DMS 273 treated with DMSO at 0.1 percent for 48 hours (cell line): ENCODE data around the gene SATB1.

Source experiments
- DNase-seq: peaks from one replicate; lab custom pipeline; 2025; lab: John Stamatoyannopoulos, UW

SATB1 gene

GRCh38 chr3:18431266-18431665, 6.1 kb upstream of the SATB1 start:
- DNase-seq: no peak

DNA sequence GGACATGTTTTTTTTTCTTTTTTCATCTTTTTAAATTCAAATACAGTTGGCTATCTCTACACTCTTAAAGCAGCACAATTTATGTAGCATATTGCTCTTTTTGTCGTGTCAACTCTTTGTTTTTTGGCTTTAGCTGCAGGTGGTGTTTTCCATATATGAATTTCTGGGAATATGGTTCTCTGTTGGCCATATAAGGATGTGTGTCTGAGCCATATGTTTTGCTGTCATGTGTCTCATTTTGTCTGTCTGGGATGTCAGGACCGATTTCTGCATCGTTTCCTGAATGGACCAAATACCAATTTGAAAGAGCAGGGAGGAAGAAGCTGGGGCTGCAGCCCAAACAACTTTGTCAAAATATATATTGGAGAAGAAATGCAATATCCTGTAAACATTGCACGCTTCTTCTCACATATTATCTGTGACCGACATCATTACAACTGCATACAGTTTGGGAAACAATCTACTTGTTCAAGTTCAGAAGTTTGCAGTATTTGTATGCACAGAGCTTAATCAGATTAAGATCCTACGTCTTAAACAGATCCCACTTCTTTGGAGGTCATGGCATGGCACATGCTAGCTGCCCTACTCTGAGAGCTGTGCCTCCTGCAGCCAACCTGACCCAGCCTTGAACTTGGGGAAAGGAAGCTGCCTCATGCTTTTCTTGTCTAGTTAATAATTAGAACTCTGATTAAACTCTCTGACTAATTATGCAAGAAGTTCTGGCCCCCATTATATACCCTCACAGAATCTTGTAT, 4.0 kb upstream of the SATB1 start:
- DNase-seq: no peak

- DNase-seq: no peak
Measured at GRCh38 chr3:18428036-18428435, 2.9 kb upstream of the SATB1 start.

- no peak for DNase-seq
Measured at GRCh38 chr3:18426597-18427193, 1.6 kb upstream of the SATB1 start.

DNA sequence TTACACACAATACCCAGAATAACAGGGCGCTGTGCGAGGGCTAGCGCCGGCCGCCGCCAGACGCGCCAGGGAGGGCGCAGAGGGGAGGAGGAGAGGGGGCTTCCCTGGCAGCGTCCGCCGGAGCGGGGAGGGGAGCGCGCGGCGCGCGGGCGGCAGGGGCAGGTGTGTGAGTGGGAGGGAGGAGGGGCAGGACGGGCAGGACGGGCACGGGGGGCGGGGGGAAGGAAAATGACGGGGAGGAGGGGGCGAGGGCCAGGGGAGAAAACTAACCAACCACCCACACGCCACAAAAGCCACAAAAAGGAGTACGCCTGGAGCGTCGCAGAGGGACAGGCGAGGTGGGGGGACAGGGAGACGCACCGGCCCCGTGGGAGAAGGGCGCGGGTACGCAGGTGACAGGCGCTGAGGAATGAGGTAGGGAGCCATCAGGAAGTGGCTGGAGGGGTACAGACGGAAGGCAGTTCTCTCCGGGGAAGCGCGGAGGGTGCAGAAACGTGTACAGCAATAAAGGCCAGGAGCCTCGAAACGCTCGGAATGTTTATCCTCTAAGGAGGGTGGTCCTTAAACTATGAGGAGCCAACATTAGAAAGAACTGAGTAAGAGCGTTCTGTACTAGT, 610 bp upstream of the SATB1 start:
- no peak for DNase-seq

DNA sequence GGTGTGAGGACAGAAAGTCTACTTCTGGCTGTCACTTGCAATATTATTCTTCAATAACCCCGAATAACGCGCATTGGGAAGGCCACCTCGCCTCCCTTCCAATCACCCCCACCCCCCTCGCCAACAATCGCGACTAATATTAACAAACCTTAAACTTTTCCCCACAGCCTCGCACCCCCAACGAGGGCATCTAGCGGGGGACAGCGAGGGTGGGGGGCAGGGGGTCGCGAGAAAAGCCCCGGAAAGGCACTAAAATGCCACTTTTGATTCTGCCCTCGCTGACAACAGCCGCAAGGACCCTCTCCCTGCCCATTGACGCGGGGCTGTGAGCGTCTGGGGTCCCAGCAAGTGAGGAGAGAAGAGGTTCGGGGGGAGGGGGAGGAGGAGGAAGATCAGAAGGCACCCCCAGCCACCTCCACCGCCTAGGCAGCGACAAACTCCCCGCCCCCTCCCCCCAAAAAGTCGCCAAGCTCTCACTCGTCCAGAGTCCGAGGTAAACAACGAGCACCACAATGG, 868 bp downstream of the SATB1 start:
- DNase-seq: no peak

DNA sequence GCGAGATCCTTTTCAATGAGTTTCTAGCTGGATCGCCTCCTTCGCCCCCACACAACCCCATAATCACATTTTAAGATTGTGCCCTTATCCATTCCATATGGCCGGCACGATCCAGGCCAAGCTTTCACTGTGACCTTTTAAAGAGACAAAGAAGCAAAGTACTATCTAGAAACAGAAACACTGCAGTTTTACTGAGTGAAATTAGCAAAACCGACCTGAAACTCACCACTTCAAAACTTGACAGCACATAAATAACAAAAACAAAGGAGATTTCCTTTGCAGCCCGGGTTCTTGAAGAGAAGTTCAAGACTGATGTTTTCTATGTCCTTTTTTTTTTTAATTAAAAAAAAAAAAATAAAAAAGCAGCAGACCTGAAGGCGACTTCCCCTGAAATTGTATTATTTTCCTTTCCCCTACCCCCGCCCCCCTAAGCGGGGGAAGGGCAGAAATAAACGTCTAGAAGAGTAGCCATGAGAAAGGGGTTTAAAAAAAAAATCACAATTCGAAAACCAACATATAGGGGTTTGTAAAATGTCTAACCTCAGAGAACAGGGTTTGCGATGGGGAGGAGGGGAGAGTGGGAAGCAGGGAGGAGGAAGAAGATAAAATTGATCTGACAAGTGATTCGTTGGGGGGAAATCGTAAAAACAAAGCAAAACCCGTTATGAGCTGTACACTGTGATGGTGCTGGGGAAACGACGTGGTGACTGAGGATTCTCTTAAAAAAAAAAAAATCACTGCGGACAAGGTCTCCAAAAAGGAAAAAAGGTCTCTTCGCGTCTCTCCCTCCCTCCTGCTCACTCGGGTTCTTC, 1.5 kb downstream of the SATB1 start:
- no peak for DNase-seq

GRCh38 chr3:18422972-18423371, 2.2 kb downstream of the SATB1 start:
- no peak for DNase-seq

DNA sequence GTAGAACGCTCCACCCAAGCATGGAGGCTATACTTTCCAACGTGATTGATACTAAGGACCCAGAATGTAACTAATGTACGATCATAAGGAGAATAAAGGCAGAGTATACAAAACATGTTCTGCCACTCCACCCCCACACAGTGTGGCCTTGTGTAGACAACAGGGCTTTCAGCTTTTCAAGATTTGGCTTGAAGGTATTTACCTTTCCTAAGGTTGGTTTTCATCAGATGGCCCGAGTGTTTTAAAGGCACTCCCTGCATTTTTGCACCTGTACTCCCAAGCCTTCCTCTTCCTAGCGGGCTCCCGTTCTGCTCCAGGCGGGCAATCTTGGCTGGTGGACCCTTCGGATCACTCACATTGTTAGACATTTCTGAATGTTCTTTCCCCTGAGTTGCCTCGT, 4.6 kb downstream of the SATB1 start:
- DNase-seq: no peak

GRCh38 chr3:18419232-18419631, 5.9 kb downstream of the SATB1 start:
- DNase-seq: no peak

GRCh38 chr3:18417904-18418572, 7.1 kb downstream of the SATB1 start:
- no peak for DNase-seq

- DNase-seq: no peak
Measured at GRCh38 chr3:18416332-18416731, 8.8 kb downstream of the SATB1 start.

- DNase-seq: no peak
Measured at GRCh38 chr3:18415839-18416238, 9.3 kb downstream of the SATB1 start.

DNA sequence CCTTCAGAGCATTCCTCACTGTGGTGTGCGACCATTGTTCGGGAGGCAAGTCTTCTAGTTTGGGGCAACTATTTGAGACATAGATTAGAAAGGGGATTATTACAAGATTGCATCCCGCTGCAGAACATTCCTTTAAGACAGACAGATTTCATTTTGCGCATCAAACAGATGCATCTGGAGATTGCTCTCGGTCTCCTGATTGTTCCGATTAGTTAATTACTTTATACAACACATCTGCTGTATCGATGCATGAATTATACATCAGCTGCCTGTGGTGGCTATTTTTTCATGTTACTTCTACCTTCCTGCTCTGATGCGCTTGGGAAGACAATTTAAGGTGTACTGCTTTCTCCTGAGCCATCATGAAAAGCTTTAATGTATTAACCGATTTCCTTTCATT, 10.0 kb downstream of the SATB1 start:
- DNase-seq: no peak

- no peak for DNase-seq
Measured at GRCh38 chr3:18412684-18413083, 12.5 kb downstream of the SATB1 start.

DNA sequence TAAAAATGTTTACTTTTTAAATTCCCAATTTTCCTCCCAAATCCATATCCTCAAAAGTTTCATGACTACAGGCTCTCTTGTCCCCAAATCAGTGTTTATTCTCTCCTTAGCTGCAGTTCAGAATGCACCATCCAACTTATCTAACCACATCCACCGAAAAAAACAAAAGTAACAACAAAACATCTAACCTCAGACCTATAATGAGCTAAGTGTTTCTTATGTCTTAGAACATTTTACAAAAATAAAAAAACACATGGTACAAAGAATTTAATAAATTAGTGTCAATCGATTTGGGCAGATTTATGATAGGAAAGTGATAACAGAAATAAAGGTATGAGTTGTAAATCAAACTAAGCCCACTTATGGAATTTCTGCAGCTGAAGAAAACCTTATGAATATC, 13.6 kb downstream of the SATB1 start:
- no peak for DNase-seq

DNA sequence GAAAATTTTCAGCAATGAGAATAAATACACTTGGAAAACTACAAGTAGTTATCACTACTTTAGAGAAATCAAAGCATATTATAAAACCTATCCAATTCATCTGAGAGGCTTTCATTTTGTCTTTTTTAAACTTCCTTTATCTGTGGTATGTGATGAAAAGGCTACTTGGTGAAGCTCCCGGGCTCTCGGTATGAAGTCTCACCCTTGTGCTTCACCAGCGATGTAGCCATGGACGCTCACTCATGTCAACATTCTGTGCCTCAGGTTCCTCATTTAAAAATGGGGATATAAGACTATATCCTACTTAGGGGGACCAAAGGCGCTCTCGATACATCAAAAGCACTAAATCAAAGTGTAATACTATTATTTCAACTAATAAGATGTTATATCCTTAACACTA, 14.9 kb downstream of the SATB1 start:
- no peak for DNase-seq

GRCh38 chr3:18409266-18409665, 15.9 kb downstream of the SATB1 start:
- DNase-seq: no peak

DNA sequence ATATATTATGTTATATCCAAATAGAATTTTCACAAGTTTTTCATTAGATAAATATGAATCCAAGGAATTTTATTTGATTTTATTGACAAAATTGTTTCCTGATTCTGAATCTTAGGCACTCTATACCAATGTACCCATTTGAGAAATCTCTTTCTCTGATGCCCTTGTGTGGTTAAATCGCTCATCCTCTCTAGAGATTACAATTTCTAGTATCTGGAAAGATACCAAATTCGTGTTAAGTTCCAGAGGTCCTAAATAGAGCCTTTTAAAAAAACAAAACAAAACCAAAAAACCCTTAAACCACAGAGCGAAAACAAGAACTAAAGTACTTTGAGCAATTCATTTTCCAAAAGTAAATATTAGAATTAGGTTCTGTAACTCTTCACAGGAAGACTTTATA, 20.0 kb downstream of the SATB1 start:
- DNase-seq: no peak

DNA sequence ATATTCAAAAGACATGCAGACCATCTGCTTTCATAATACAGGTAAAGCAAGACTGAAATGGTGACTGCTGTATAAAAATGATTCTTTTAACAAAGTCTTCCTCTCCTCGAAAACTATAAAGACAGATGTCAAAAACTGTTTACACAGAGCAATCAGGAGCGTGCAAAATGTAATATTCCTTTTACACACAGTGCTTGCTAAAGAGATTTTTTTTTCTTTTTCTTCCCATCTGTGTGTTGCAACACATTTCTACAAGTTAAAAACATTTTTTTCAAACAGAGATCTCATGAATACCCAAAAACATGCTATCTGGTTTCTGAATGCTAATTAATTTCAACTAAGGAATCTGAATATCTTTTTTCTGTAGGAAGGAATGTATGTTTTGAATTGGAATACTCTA, 22.1 kb downstream of the SATB1 start:
- DNase-seq: no peak

DNA sequence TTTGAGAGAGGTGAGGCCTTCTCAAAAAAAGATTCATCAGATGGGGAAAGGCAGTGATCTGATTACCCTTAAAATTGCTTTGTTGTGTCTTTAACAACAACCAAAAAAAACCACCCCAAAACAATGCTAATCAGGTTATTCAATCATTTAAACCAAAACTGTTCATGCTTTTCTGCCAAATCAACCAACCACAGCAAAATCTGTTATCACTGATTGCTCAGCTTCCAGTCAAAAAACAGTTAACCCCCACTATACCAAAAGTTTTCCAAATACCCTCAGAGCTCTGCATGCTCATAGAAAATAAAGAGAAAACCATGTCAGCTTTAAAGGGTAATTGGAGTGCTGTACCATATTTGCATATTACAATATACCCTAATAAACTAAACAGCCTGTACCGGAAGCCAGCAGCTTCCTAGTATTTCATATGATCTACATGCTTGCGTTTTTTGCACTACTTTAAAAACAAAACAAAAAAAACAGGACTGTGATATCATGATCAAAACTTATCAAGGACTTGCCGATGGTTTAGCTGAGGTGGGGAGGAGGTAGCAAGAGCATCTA, 22.8 kb downstream of the SATB1 start:
- no peak for DNase-seq
